ENCODE data around the gene HLA-DOA.

- peak in 4 of 6 experiments; percentile 19 to 38 (median 30) for TF ChIP-seq CTCF (IDR thresholded peaks at IDR 0.05)
- peak in 1 of 2 donors; percentile 59 for TF ChIP-seq POLR2A (IDR thresholded peaks at IDR 0.05)
Observed at GRCh38 chr6:32969685-32970412, 39.5 kb downstream of the HLA-DOA start.

Data from thyroid gland (tissue), 4 donors.